ENCODE data around the gene NTRK3.

The NTRK3 gene

DNA sequence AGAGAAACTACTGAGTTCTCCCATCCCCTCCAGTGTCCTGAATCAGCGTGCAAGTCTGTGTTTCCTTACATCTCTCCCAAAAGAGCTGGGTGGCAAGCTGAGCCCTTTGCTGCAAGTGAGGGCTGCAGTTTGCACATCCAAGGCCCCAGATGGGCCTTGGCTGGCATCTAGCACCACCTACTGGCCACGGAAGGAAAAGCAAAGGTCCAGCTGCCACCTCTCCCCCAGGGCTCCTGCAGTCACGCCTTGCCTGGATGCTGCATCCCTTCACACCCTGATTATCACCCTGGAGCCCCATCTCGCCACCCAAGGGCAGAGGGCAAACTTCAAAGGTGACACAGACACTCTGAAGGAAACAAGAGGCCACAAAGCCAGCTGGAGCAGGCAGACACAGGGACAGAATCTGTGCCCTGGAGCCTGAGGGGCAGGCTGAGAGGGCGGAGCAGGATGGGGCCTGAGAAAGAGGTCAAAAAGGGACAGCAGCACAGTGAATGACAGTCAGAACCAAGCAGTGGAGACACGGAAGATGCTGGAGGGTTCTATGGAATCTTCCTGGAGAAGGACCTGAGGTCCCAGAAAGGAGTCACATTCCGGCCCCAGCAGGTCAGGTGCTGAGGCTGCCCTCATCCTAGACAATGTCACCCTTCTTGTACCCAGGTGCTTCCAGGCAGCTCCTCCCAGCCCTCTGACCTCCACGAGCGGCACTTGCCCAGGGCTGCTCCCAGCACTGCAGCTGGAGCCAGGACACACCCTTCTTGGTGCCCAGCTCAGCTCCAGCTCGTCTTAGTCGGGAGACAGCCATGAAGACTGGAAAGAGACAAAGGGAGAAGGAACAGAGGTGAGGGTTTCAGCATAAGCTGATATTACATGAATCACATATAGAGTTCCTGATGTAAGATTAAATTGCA lies 18.3 kb upstream of the NTRK3 start:
- peak; percentile 33 to 63 for DNase-seq
- TF ChIP-seq GATA1 (IDR thresholded peaks at IDR 0.05; ENCODE audit: low read depth, low read length) (no peak), POLR2A (IDR thresholded peaks at IDR 0.05; ENCODE audit: low read length) (no peak)

GRCh38 chr15:88272421-88272820 lies 15.9 kb upstream of the NTRK3 start:
- TF ChIP-seq GATA1 (IDR thresholded peaks at IDR 0.05; ENCODE audit: low read depth, low read length) = no peak
- no peak for TF ChIP-seq POLR2A (IDR thresholded peaks at IDR 0.05; ENCODE audit: low read length)
- DNase-seq = no peak

GRCh38 chr15:88269356-88270062 lies 13.0 kb upstream of the NTRK3 start:
- no peak for DNase-seq
- TF ChIP-seq GATA1 (IDR thresholded peaks at IDR 0.05; ENCODE audit: low read depth, low read length) (no peak), POLR2A (IDR thresholded peaks at IDR 0.05; ENCODE audit: low read length) (no peak)

- TF ChIP-seq GATA1 (IDR thresholded peaks at IDR 0.05; ENCODE audit: low read depth, low read length) = no peak
- no peak for TF ChIP-seq POLR2A (IDR thresholded peaks at IDR 0.05; ENCODE audit: low read length)
- DNase-seq = no peak
Measured at GRCh38 chr15:88267720-88268119, 11.2 kb upstream of the NTRK3 start.

DNA sequence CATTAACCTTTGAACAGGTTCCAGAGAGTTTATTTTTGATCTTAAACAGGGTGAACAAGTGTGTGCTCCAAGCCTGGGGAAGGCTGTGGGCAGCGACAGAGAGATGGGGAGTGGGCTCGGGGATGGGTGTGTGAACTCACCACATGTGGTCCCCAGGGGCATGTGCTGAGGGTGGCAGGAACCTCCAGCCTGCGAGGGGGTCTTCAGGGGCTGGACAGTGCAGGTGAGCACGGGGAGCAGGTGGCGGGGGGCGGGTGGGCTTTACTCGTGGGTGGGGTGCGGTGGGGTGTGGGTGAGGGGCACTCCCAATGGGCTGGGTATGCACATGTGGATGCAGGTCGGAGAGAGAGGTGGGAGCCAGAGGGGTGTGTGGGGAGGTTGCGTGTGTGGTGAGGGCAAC lies 9.6 kb upstream of the NTRK3 start:
- DNase-seq = no peak
- TF ChIP-seq POLR2A (IDR thresholded peaks at IDR 0.05; ENCODE audit: low read length) (no peak), GATA1 (IDR thresholded peaks at IDR 0.05; ENCODE audit: low read depth, low read length) (no peak)

- DNase-seq = no peak
- TF ChIP-seq GATA1 (IDR thresholded peaks at IDR 0.05; ENCODE audit: low read depth, low read length) = no peak
- no peak for TF ChIP-seq POLR2A (IDR thresholded peaks at IDR 0.05; ENCODE audit: low read length)
Measured at GRCh38 chr15:88264622-88265021, 8.1 kb upstream of the NTRK3 start.

DNA sequence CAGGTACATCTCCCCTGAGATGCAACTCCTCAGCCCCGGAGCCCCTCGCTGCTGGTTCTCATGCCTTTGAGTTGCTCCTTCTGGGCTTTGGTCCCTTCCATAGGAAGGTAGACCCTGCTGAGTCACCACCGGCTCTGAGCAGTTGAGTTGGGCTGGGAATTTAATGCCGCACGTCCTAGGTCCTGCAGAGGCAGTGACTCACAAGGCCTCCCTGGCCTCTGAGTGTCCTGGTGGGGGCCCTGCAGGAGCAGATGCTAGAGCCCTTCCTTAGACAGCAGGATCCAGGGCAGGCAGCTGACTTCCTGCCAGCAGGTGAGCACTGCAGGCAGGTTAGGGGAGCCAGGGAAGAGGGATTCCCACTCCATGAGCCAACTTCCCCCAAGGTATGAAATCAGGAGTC lies 5.5 kb upstream of the NTRK3 start:
- no peak for DNase-seq
- no peak for TF ChIP-seq POLR2A (IDR thresholded peaks at IDR 0.05; ENCODE audit: low read length)
- TF ChIP-seq GATA1 (IDR thresholded peaks at IDR 0.05; ENCODE audit: low read depth, low read length) = no peak

DNA sequence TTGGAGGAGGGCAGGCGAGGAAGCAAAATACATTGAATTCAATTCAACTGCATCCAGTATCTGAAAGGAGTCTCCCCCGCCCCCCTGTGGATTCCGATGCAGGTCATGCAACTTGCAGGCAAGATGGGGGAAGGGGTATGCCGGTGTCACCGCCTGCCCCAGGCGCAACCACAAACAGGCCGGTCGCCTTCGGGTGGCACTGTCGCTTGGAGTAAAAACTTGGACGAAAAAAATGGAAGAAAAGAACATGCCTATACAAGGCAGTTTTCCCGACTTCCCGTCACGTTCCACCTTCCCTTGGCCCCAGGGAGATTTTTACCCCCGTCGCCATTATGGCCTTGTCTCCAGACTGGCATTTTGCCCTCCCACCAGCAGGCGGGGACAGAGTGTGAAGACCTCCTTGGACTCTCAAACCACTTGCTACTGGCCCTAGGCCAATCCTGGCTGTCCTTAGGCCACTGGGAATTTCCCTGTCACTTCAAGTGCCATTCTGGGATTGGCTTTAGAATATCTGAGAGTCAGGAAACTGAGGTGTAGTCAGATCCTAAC lies 1.6 kb upstream of the NTRK3 start:
- TF ChIP-seq POLR2A (IDR thresholded peaks at IDR 0.05; ENCODE audit: low read length) = no peak
- TF ChIP-seq GATA1 (IDR thresholded peaks at IDR 0.05; ENCODE audit: low read depth, low read length) = no peak
- peak; percentile 8 to 14 for DNase-seq

- DNase-seq = no peak
- TF ChIP-seq GATA1 (IDR thresholded peaks at IDR 0.05; ENCODE audit: low read depth, low read length) = no peak
- no peak for TF ChIP-seq POLR2A (IDR thresholded peaks at IDR 0.05; ENCODE audit: low read length)
Measured at GRCh38 chr15:88257311-88258092, 963 bp upstream of the NTRK3 start.

- DNase-seq = no peak
- TF ChIP-seq POLR2A (IDR thresholded peaks at IDR 0.05; ENCODE audit: low read length) = no peak
Measured at GRCh38 chr15:88255484-88256278, 858 bp downstream of the NTRK3 start.

GRCh38 chr15:88255087-88255483 lies 1.5 kb downstream of the NTRK3 start:
- no peak for TF ChIP-seq GATA1 (IDR thresholded peaks at IDR 0.05; ENCODE audit: low read depth, low read length)
- DNase-seq = no peak

DNA sequence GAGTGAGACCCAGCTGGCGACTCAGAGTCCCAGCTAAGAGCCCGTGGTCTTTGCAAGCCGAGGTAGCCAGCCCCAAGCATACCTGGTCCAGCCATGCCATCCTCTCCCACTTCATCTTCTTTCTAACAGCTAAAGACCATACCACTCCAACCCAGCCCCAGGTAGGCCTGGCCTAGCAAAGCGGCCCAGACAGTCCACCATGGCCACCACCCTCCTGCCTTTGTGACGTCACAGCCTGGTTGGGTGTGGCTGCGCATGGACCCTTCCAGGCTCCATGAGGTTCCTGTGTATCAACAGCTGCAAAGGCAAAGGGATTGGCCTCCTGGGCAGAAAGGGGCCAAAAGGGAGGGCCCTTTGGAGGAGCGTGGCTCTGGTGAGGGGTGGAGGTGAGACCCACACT lies 4.1 kb downstream of the NTRK3 start:
- no peak for DNase-seq
- TF ChIP-seq GATA1 (IDR thresholded peaks at IDR 0.05; ENCODE audit: low read depth, low read length) (no peak), POLR2A (IDR thresholded peaks at IDR 0.05; ENCODE audit: low read length) (no peak)

GRCh38 chr15:88250826-88251225 lies 5.7 kb downstream of the NTRK3 start:
- no peak for DNase-seq
- TF ChIP-seq GATA1 (IDR thresholded peaks at IDR 0.05; ENCODE audit: low read depth, low read length) = no peak

Measured in erythroblast (primary cell).